Breast epithelium (tissue), 3 donors: ENCODE measurements around the gene PRR19.

ENCODE experiments used
- CTCF ChIP-seq, 3 donors: fragments of 450-650 bp; IDR thresholded peaks; one replicate each; pipeline ENCODE4 v1.5.1; 2016 to 2017; ENCODE audit warnings: antibody characterized with exemption in 3 of 3, mild to moderate bottlenecking in 3 of 3, moderate library complexity in 3 of 3
- POLR2A ChIP-seq: fragments of 450-650 bp; IDR thresholded peaks from one replicate; pipeline ENCODE4 v1.6.1; 2016; ENCODE audit warnings: antibody characterized with exemption, mild to moderate bottlenecking, moderate library complexity
- POLR2AphosphoS5 ChIP-seq, 3 donors: sonication (generic); formaldehyde crosslinking; IDR thresholded peaks; one replicate each; pipeline ENCODE4 v1.6.1; 2017; ENCODE audit warnings: antibody characterized with exemption in 3 of 3

GRCh38 chr19:42269478-42270345, 32.2 kb upstream of the PRR19 start:
- TF ChIP-seq POLR2A (no peak), CTCF (IDR thresholded peaks at IDR 0.05) (no peak), POLR2AphosphoS5 (IDR thresholded peaks at IDR 0.05) (no peak)
